Cardiac septum (tissue), 1 donor: ENCODE measurements around the gene PHYKPL. TPM values are rescaled to one million over a fixed set of nuclear protein-coding genes. Genes with fewer than 3 reads are reported as not detected.

ENCODE experiments used
- DNase-seq: peaks from one replicate; pipeline ENCODE4 v3.0.0-alpha.2; 2020; ENCODE audit warnings: low spot score
- intact Hi-C: fragments of 100-400 bp; cut with DNase I; formaldehyde crosslinking; loops from one replicate; pipeline ENCODE4 v1.14.0; 2022
- total RNA-seq: library from RNA; stranded (reverse); fragmentation: NEBNext Ultra II Directional; extraction: Animal tissue kit (Norgen Biotek cat#: 25700); gene quantifications from one replicate; pipeline ENCODE4 v1.2.1, GENCODE V29; 2021
- donor health status: DM: no; HTN: no; CAD: no.

Gene PHYKPL
- total RNA-seq, 1 donor from 2014 or later: 55.3 TPM

DNA sequence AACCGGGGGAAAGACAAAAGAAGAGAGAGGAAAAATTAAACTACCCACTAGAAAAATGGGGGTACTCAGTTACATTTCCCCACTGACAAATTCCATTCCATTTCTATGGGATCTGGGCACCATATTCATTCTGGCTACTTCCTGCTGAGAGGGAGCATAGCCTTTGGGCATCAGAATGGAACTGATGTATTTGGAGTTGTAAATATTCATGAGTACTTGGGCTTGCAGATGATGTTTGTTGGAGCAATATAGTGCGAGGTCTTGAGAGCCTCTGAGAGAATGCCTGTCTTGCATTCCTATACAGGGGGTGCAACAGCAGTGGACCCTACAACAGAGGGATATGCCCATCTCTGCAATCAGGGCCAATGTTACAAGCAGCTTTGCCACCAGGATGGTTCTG is 62.1 kb downstream of the PHYKPL start:
- DNase-seq: no peak
- intact Hi-C loops: no loop called here

DNA sequence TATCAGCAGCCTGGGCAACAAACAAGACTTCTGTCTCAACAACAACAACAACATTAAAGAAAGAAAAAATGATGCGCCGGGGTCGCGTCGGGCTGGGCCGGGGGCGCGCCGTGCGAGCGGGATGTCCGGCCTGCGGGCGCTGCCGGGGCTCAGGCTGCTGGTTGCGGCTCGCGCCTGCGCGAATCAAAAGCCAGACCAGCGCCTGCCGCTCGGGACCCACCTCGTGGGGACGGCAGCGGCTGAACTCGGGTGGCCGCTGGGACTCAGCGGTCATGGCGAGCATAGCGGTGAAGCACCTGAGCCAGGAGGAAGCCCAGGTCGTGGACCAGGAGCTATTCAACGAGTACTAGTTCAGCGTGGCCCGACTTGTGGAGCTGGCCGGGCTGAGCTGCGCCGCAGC is 67.0 kb downstream of the PHYKPL start:
- intact Hi-C loops: no loop called here
- no peak for DNase-seq

- intact Hi-C loops: loop anchor here (1.0 kb wide), 1 partner anchor 88 kb away; no protein-coding TSS in a partner anchor
- peak; percentile 93 for DNase-seq
Measured at GRCh38 chr5:178163772-178164735, 68.5 kb downstream of the PHYKPL start.

DNA sequence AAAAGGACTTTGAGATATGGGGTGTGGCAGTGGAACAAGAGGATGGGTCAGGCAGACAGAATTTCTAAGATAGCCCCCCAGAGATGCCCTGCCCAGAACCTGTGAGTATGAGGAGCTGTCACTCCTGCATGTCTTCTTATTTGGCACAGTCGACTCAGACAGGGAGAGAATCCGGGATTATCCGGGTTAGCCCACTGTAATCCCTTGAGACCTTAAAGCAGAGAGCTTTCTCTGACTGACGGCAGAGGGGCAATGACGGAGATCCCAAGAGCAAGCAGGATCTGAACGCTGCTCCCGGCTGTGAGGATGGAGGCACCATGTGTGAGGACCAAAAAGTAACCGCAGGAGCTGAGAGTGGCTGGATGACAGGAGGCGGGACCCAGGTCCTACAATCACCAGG is 70.1 kb downstream of the PHYKPL start:
- intact Hi-C loops: no loop called here
- no peak for DNase-seq

GRCh38 chr5:178160176-178160575 is 72.4 kb downstream of the PHYKPL start:
- intact Hi-C loops: no loop called here
- DNase-seq: no peak

Other genes starting within 250 kb of the PHYKPL start
- not detected for gene PROP1, start 236.6 kb downstream of the PHYKPL start, total RNA-seq
- gene N4BP3, start 119.3 kb downstream of the PHYKPL start, total RNA-seq: 2.0 TPM
- 38.3 TPM for gene RMND5B, start 101.8 kb downstream of the PHYKPL start, total RNA-seq
- 77.2 TPM for gene NHP2, start 78.9 kb downstream of the PHYKPL start, total RNA-seq
- not detected for gene GMCL2, start 45.4 kb downstream of the PHYKPL start, total RNA-seq
- gene HNRNPAB, start 28.3 kb downstream of the PHYKPL start, total RNA-seq: 105 TPM